Tibial artery (tissue), 4 donors: Measurements from ENCODE around the gene CHST8.

Experiments used
- DNase-seq, 2 donors: peaks; one replicate each; pipeline ENCODE4 v3.0.0-alpha.2; 2019
- H3K27ac ChIP-seq, 2 donors: fragments of 200-600 bp; sonication (generic) in 1 of 2; 1 replicate in 1 of 2; 2 replicates in 1 of 2; pipeline ENCODE4 v1.5.1; 2018 to 2019; ENCODE audit warnings: mild to moderate bottlenecking in 1 of 2
- H3K27me3 ChIP-seq, 2 donors: fragments of 200-600 bp; sonication (generic) in 1 of 2; one replicate each; pipeline versions ENCODE4 v1.5.1 to v1.6.0; 2016 to 2019
- H3K36me3 ChIP-seq, 3 donors: fragments of 200-600 bp; sonication (generic) in 2 of 3; one replicate each; pipeline ENCODE4 v1.5.1; 2016 to 2019; ENCODE audit warnings: mild to moderate bottlenecking in 2 of 3
- H3K4me1 ChIP-seq, 4 donors: fragments of 200-600 bp; sonication (generic) in 2 of 4; 1 replicate in 3 of 4; 2 replicates in 1 of 4; pipeline ENCODE4 v1.5.1; 2016 to 2019
- H3K4me3 ChIP-seq, 2 donors: fragments of 200-600 bp; sonication (generic) in 1 of 2; 1 replicate in 1 of 2; 2 replicates in 1 of 2; pipeline ENCODE4 v1.5.1; 2018 to 2019; ENCODE audit warnings: mild to moderate bottlenecking in 2 of 2
- H3K9me3 ChIP-seq, 3 donors: fragments of 200-600 bp; sonication (generic) in 1 of 3; one replicate each; pipeline ENCODE4 v1.5.1; 2016 to 2019
- CTCF ChIP-seq, 2 experiments: fragments of 200-600 bp in 1 of 2; fragments of 450-650 bp in 1 of 2; IDR thresholded peaks; one replicate each; pipeline ENCODE4 v1.5.1; 2017 to 2019; ENCODE audit warnings: antibody characterized with exemption in 2 of 2, mild to moderate bottlenecking in 1 of 2, moderate library complexity in 1 of 2
- intact Hi-C: fragments of 100-400 bp; cut with DNase I; formaldehyde crosslinking; loops from one replicate; pipeline ENCODE4 v1.15.0; 2023; ENCODE audit warnings: low total_unique reads

The CHST8 gene

GRCh38 chr19:33811246-33811645 is 189.5 kb downstream of the CHST8 start:
- no peak for TF ChIP-seq CTCF (IDR thresholded peaks at IDR 0.05)
- Histone ChIP-seq H3K36me3 (peaks cover 17 to 79% (median 68%) of the 10 kb centered on the region in 3 donors), H3K9me3 (no peaks in the 10 kb centered on the region), H3K4me3 (no peak overlapping the region), H3K4me1 (peaks cover 0 to 6% (median 3%) of the 10 kb centered on the region in 4 donors), H3K27ac (no peak overlapping the region), H3K27me3 (no peaks in the 10 kb centered on the region)
- intact Hi-C loops, result no loop called here
- DNase-seq, result peak in 1 of 2 donors; percentile 59

- TF ChIP-seq CTCF (IDR thresholded peaks at IDR 0.05), result no peak
- Histone ChIP-seq H3K27ac (no peak overlapping the region), H3K27me3 (no peaks in the 10 kb centered on the region), H3K36me3 (peaks cover 13 to 72% (median 64%) of the 10 kb centered on the region in 3 donors), H3K4me3 (no peak overlapping the region), H3K4me1 (peaks cover 0 to 9% (median 3%) of the 10 kb centered on the region in 4 donors), H3K9me3 (no peaks in the 10 kb centered on the region)
- DNase-seq, result no peak
- intact Hi-C loops, result no loop called here
These were observed 190.1 kb downstream of the CHST8 start for GRCh38 chr19:33811736-33812387.

GRCh38 chr19:33812388-33813330 is 190.9 kb downstream of the CHST8 start:
- no peak for TF ChIP-seq CTCF (IDR thresholded peaks at IDR 0.05)
- H3K27ac ChIP-seq, result no peak overlapping the region
- peaks cover 8 to 64% (median 56%) of the 10 kb centered on the region in 3 donors for H3K36me3 ChIP-seq
- H3K27me3 ChIP-seq, result no peaks in the 10 kb centered on the region
- H3K4me1 ChIP-seq, result peaks cover 0 to 9% (median 3%) of the 10 kb centered on the region in 4 donors
- peak; percentile 9 to 56 for DNase-seq
- no peak overlapping the region for H3K4me3 ChIP-seq
- no peaks in the 10 kb centered on the region for H3K9me3 ChIP-seq
- intact Hi-C loops, result no loop called here

GRCh38 chr19:33813391-33814101 is 191.8 kb downstream of the CHST8 start:
- Histone ChIP-seq H3K36me3 (peaks cover 8 to 56% (median 47%) of the 10 kb centered on the region in 3 donors), H3K4me1 (peaks cover 0 to 9% (median 3%) of the 10 kb centered on the region in 4 donors), H3K27ac (no peak overlapping the region), H3K4me3 (no peak overlapping the region), H3K9me3 (no peaks in the 10 kb centered on the region), H3K27me3 (no peaks in the 10 kb centered on the region)
- no peak for TF ChIP-seq CTCF (IDR thresholded peaks at IDR 0.05)
- DNase-seq, result peak in 1 of 2 donors; percentile 9
- intact Hi-C loops, result no loop called here
